Muscle layer of duodenum (tissue), 2 donors: ENCODE measurements around the gene NUDT3.
"Not testable (repeated sequence)": the region's sequence is repeated elsewhere in the genome, so short reads cannot be mapped to it uniquely, and the experiment has no call there.

Experiments used
- H3K27ac ChIP-seq: one replicate; pipeline ENCODE4 v1.7.0; 2013; ENCODE audit warnings: mild to moderate bottlenecking, low read length
- H3K27me3 ChIP-seq: one replicate; pipeline ENCODE4 v1.7.0; 2013; ENCODE audit warnings: low read depth, mild to moderate bottlenecking, control low read depth, low read length
- H3K36me3 ChIP-seq, 2 donors: one replicate each; pipeline ENCODE4 v1.7.0; 2013; ENCODE audit warnings: low read length in 2 of 2, control low read depth in 1 of 2, mild to moderate bottlenecking in 1 of 2; ENCODE audit not compliant: insufficient read depth in 2 of 2, control insufficient read depth in 1 of 2
- H3K4me1 ChIP-seq, 2 donors: one replicate each; pipeline ENCODE4 v1.7.0; 2013; ENCODE audit warnings: low read length in 2 of 2, mild to moderate bottlenecking in 2 of 2, control low read depth in 1 of 2, moderate library complexity in 1 of 2; ENCODE audit not compliant: insufficient read depth in 2 of 2, control insufficient read depth in 1 of 2
- H3K4me3 ChIP-seq, 2 donors: one replicate each; pipeline ENCODE4 v1.7.0; 2013; ENCODE audit warnings: low read length in 2 of 2, low read depth in 1 of 2, mild to moderate bottlenecking in 1 of 2
- H3K9me3 ChIP-seq, 2 donors: one replicate each; pipeline ENCODE4 v1.7.0; 2013; ENCODE audit warnings: low read length in 2 of 2, control low read depth in 1 of 2, mild to moderate bottlenecking in 1 of 2; ENCODE audit not compliant: control insufficient read depth in 1 of 2
- donor health status: healthy.

Gene NUDT3

DNA sequence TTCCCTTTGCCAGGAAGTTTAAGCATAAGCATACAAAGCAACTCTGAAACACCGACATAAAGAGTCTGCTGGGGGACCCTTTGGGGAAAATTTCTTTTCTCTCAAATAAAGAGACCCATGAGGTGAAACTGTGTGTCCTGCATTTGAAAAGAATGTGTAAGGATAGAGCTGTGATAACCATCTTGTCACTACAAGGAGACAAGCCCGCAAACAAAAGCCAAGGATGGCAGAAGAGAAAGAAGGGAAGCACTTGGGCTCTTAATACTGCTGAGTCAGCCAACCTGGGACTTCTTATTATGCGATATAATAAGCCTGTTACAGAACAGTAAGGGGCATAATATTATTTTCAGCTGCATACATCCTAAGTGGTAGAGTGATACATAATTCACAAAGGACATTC lies 52.5 kb downstream of the NUDT3 start:
- H3K4me3 ChIP-seq = no peak overlapping the region
- H3K27ac ChIP-seq = no peak overlapping the region
- no peaks in the 10 kb centered on the region for H3K9me3 ChIP-seq
- peaks cover 7 to 38% of the 10 kb centered on the region in 2 donors for H3K4me1 ChIP-seq
- no peaks in the 10 kb centered on the region for H3K36me3 ChIP-seq
- H3K27me3 ChIP-seq = no peaks in the 10 kb centered on the region

DNA sequence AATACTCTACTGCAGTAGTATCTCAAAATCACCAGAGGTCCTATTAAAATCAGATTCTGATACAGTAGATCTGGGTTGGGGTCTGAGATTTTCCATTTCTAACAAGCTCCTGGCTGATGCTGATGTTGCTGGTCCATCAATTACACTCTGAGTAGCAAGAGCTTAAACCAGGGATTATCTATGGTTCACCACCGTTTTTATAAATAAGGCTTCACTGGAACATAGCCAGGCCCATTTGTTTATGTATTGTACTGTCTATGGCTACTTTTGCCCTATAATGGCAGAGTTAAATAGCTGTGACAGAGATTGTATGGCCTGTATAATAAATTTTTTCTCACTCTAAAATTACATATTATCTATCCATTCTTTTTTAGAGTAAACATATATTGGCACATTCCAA lies 53.0 kb downstream of the NUDT3 start:
- Histone ChIP-seq H3K4me3 (no peak overlapping the region), H3K27me3 (no peaks in the 10 kb centered on the region), H3K4me1 (peaks cover 7 to 38% of the 10 kb centered on the region in 2 donors), H3K36me3 (no peaks in the 10 kb centered on the region), H3K27ac (no peak overlapping the region), H3K9me3 (no peaks in the 10 kb centered on the region)

DNA sequence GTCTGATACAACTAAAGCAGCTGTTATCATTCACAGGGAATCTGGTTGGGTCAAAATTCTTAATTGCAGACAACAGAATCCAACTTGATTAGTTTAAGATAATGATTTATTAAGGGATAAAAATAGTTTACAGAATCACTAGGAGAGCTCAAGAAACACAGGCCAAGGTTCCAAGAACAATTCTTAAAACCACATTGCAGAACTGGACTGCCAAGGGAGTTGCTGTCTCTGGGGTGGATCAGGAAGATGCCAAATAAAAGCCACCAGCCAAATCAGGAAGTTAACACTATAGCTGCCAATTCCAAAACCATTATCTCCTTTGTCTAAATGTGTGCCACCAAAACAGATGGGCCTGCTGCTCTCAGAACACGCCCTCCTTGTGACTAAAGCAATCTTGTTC lies 53.7 kb downstream of the NUDT3 start:
- H3K27ac ChIP-seq = no peak overlapping the region
- no peaks in the 10 kb centered on the region for H3K36me3 ChIP-seq
- H3K4me1 ChIP-seq = peaks cover 7 to 40% of the 10 kb centered on the region in 2 donors
- H3K4me3 ChIP-seq = no peak overlapping the region
- H3K27me3 ChIP-seq = no peaks in the 10 kb centered on the region
- H3K9me3 ChIP-seq = no peaks in the 10 kb centered on the region

DNA sequence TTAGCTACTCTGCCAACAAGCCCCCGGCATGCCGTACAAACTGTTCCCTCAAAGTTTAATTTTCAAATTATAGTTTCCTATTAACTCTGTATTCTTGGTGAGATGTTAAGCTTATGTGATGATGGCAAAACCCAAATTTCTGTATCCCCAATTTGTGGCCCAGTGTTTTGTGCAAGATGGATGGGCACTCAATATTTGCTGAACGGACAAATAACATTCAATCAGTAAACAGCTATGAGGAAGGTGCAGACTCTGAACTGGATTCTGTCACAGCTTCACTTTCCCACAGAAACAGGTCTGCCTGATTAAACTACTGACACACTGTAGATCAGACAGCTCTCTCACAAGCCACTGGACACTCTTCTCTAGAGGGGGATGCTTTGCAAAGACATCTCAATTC lies 54.1 kb downstream of the NUDT3 start:
- H3K36me3 ChIP-seq = no peaks in the 10 kb centered on the region
- no peaks in the 10 kb centered on the region for H3K27me3 ChIP-seq
- H3K27ac ChIP-seq = no peak overlapping the region
- H3K9me3 ChIP-seq = no peaks in the 10 kb centered on the region
- no peak overlapping the region for H3K4me3 ChIP-seq
- H3K4me1 ChIP-seq = peaks cover 7 to 44% of the 10 kb centered on the region in 2 donors

DNA sequence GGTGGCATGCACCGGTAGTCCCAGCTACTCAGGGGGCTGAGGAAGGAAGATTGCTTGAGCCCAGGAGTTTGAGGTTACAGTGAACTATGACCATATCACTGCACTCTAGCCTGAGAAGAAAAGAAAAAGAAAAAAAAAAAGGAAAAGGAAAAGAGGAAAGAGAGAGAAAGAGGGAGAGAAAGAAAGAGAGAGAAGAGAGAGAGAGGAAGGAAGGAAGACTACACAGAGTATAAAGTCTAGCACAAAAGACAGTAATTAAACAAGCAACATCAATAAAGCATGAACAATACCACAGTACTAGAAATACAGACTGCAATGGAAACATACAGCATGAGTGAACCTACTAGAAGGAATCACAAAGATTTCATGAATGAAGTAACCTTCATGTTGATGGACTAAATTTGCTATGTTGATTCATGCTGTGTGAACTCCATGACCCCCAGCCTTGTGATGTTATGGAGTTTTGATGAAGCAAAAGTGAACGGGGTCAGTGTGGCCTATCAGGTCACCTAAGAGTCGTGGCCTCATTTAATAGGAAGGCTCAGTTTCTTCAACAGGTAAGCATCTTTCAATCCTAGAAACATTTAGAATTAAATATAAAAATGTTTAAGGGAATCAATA lies 57.6 kb downstream of the NUDT3 start:
- H3K9me3 ChIP-seq = no peaks in the 10 kb centered on the region
- no peak overlapping the region for H3K4me3 ChIP-seq
- H3K27ac ChIP-seq = no peak overlapping the region
- H3K27me3 ChIP-seq = no peaks in the 10 kb centered on the region
- H3K4me1 ChIP-seq = peaks cover 7 to 39% of the 10 kb centered on the region in 2 donors
- H3K36me3 ChIP-seq = no peaks in the 10 kb centered on the region

DNA sequence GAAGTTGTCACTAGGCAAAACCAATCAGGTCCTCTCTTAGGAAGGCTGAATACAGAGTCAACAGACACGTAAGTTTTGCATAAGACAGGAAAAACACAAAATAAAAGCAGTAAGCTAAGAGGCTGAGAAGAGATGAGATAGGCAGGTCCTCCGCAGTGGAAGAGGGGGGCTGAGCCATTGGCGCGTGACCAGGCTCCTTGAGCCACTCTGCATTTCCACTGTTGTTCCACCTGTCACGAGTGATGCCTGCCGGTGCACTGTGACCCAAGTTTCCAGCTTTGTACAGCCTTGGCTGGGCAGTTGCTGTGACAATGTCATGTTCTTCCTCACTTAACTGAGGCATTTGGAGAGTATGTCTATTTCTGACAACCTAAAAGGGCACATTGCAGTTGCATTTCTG lies 58.6 kb downstream of the NUDT3 start:
- Histone ChIP-seq H3K36me3 (no peaks in the 10 kb centered on the region), H3K4me3 (no peak overlapping the region), H3K4me1 (peaks cover under 1 to 28% of the 10 kb centered on the region in 2 donors), H3K9me3 (no peaks in the 10 kb centered on the region), H3K27me3 (no peaks in the 10 kb centered on the region), H3K27ac (no peak overlapping the region)

DNA sequence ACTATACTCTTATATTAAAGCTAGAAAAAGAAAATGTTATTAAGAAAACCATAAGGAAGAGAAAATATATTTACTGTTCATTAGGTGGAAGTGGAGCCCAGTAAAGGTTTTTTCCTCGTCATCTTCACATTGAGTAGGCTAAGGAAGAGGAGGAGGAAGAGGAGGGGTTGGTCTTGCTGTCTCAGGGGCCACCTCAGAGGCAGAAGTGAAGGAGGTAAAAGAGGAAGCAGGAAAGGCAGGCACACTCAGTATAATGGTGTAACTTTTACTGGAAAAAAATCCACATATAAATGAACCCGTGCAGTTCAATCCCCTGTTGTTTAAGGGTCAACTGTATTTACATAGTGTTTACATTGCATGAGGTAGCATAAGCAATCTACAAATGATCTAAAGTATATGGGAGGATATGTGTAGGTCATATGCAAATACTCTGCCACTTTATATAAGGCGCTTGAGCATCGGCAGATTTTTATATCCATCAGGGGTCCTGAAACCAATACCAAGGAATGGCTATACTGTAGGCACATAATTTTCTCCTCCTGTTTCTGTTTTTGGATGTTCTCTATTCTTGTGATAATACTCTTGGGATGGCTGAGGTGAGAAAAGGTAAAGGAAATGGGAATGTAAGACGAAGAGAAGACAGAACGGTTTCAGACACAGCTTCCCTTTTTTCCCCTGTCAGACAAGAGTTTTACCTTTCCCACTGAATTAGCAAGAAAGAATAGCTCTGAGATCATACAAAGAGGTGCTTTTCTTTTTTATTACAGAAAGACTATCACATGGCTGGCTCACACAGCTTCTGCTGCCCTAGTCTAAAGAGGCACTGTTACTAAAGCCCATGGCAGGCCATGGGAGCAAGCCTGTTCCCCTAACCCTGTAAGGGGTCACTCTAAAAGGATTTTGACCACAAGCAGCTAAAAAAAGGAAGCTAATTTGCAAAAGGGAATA lies 59.9 kb downstream of the NUDT3 start:
- H3K9me3 ChIP-seq = no peaks in the 10 kb centered on the region
- H3K27ac ChIP-seq = no peak overlapping the region
- H3K27me3 ChIP-seq = no peaks in the 10 kb centered on the region
- no peak overlapping the region for H3K4me3 ChIP-seq
- no peaks in the 10 kb centered on the region for H3K36me3 ChIP-seq
- peaks cover 0 to 19% of the 10 kb centered on the region in 2 donors for H3K4me1 ChIP-seq

DNA sequence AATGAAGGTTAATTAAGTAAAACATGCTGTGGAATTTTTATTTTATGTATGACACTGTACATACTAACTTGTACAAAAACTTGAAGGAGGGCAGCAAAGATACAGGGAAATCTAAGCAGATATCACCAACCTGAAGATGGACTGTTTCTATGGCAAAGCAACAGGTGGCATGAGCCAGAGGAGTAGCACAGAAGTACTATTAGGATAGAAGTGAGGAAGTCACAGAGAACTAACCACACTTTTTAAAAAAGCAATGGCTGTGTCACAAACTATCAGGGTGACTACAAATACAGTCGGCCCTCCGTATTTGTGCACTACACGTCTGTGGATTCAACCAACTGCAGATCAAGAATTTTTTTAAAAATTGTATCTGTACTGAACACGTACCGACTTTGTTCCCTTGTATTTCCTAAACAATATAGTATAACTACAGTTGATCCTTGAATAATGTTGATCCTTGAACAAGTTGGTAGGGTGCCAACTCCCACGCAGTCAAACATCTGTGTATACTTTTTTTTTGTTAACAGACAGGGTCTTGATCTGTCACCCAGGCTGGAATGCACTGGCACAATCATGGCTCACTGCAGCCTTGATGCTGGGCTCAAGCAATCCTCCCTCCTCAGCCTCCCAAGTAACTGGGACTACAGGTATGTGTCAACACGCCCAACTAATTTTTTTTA lies 61.0 kb downstream of the NUDT3 start:
- Histone ChIP-seq H3K27ac (no peak overlapping the region), H3K27me3 (no peaks in the 10 kb centered on the region), H3K4me1 (peaks cover 0 to 17% of the 10 kb centered on the region in 2 donors), H3K36me3 (no peaks in the 10 kb centered on the region), H3K9me3 (no peaks in the 10 kb centered on the region), H3K4me3 (no peak overlapping the region)

DNA sequence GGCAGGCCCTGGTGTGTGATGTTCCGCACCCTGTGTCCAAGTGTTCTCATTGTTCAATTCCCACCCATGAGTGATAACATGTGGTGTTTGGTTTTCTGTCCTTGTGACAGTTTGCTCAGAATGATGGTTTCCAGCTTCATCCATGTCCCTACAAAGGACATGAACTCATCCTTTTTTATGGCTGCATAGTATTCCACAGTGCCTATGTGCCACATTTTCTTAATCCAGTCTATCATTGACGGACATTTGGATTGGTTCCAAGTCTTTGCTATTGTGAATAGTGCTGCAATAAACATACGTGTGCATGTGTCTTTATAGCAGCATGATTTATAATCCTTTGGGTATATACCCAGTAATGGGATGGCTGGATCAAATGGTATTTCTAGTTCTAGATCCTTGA lies 62.7 kb downstream of the NUDT3 start:
- H3K4me3 ChIP-seq, H3K36me3 ChIP-seq, H3K27ac ChIP-seq, H3K27me3 ChIP-seq, H3K9me3 ChIP-seq: not testable (repeated sequence)
- peaks cover 0 to 18% of the 10 kb centered on the region in 2 donors for H3K4me1 ChIP-seq

DNA sequence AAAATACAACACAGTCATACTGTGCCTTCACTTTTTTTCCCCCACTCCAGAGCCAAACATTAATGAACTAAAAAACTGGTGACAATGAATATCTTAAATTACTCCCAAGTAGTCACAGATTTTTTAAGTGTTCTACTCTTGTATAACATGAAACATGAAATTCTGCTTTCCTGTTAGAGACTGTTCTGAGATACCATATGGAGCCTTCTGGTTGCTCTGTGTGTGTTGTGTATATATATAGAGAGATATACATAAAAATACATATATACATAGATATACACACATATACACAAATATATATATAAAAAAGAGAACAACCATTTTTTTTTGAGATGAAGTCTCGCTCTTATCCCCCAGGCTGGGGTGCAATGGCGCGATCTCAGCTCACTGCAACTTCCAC lies 63.5 kb downstream of the NUDT3 start:
- H3K4me1 ChIP-seq = peaks cover 0 to 20% of the 10 kb centered on the region in 2 donors

More for the DNA sequence above, 63.5 kb downstream of the NUDT3 start:
- H3K27me3 ChIP-seq = no peaks in the 10 kb centered on the region
- H3K36me3 ChIP-seq = no peaks in the 10 kb centered on the region
- H3K27ac ChIP-seq = no peak overlapping the region
- H3K4me3 ChIP-seq = no peak overlapping the region
- H3K9me3 ChIP-seq = no peaks in the 10 kb centered on the region
